SH-SY5Y (cell line): ENCODE results near the gene OSBPL3.

Experiments used
- GATA2 ChIP-seq: IDR thresholded peaks from 2 replicates; pipeline ENCODE4 v1.6.1; 2011; ENCODE audit warnings: mild to moderate bottlenecking, low read depth, low read length
- GATA3 ChIP-seq: IDR thresholded peaks from 2 replicates; pipeline ENCODE4 v1.6.1; 2011; ENCODE audit warnings: low read depth, mild to moderate bottlenecking, low read length, moderate library complexity

DNA sequence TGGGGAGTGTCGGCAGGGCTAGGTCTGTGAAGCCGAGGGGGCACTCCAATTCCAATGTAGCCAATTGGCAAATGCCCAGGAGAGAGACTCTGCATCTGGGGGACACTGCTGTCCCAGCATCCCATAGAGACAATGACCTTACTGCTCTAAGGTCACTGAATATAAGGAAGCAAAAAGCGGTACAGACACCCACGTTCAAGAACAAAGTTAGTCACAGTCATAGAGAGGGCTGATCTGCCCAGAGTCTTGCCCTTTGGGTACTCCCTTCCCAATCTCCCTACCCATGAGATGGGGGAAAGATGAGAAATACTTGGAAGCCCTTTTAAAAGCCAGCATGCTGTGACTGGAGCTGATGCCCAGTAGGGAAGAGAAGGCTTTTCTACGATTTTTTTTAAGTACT lies 146.4 kb downstream of the OSBPL3 start:
- TF ChIP-seq GATA3 = no peak
- TF ChIP-seq GATA2 = no peak
